Omental fat pad (tissue), 4 donors: ENCODE data around the gene ARHGAP15. TPM values are rescaled to one million over a fixed set of nuclear protein-coding genes. Genes with fewer than 3 reads are reported as not detected.

Experiments
- ATAC-seq: fragments of 150-250 bp; one replicate; pipeline ENCODE4 v1.9.1; 2016; ENCODE audit warnings: mild to moderate bottlenecking, moderate library complexity; ENCODE audit not compliant: low FRiP score
- DNase-seq: peaks from one replicate; pipeline ENCODE4 v3.0.0-alpha.2; 2019; ENCODE audit warnings: low spot score
- CTCF ChIP-seq, 3 donors: fragments of 450-650 bp; IDR thresholded peaks; one replicate each; pipeline ENCODE4 v1.5.1; 2016 to 2017; ENCODE audit warnings: antibody characterized with exemption in 3 of 3, mild to moderate bottlenecking in 3 of 3, moderate library complexity in 2 of 3
- total RNA-seq, 4 donors: library from RNA; depleted of rRNA; stranded (reverse); fragments of >200 nt; gene quantifications; one replicate each; pipeline ENCODE4 v1.1.0, GENCODE V29; 2016

The ARHGAP15 gene
- total RNA-seq, 4 donors from 2014 or later: 12.2 to 27.6 (median 20.7) TPM

GRCh38 chr2:143685421-143686078 is 556.3 kb downstream of the ARHGAP15 start:
- no peak for DNase-seq
- TF ChIP-seq CTCF (IDR thresholded peaks at IDR 0.05): no peak
- ATAC-seq: no peak

- DNase-seq (no peak), ATAC-seq (no peak)
- no peak for TF ChIP-seq CTCF (IDR thresholded peaks at IDR 0.05)
Measured at GRCh38 chr2:143686585-143687164, 557.5 kb downstream of the ARHGAP15 start.

GRCh38 chr2:143688248-143688647 is 559.0 kb downstream of the ARHGAP15 start:
- ATAC-seq (no peak), DNase-seq (no peak)
- no peak for TF ChIP-seq CTCF (IDR thresholded peaks at IDR 0.05)

DNA sequence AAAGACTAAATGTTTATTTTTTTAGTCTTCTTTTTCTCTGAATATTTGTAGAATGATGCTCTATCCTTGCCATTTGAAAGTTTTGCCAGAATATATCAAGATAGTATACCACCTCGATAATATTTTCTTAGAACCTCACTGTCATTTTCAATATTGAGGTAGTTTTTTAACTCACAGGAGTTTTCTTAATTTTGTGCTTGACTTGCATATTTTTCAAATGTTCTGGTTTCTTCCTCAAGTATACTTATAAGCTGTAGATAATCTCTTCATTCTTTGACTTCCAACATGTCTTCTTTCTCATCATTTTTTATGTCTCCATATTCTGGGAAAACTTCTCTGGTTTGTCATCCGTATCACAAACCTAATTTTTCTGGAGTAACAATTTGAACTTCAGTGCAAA is 559.6 kb downstream of the ARHGAP15 start:
- TF ChIP-seq CTCF (IDR thresholded peaks at IDR 0.05): no peak
- ATAC-seq (no peak), DNase-seq (no peak)

GRCh38 chr2:143689541-143689940 is 560.3 kb downstream of the ARHGAP15 start:
- ATAC-seq: no peak
- no peak for TF ChIP-seq CTCF (IDR thresholded peaks at IDR 0.05)
- no peak for DNase-seq

DNA sequence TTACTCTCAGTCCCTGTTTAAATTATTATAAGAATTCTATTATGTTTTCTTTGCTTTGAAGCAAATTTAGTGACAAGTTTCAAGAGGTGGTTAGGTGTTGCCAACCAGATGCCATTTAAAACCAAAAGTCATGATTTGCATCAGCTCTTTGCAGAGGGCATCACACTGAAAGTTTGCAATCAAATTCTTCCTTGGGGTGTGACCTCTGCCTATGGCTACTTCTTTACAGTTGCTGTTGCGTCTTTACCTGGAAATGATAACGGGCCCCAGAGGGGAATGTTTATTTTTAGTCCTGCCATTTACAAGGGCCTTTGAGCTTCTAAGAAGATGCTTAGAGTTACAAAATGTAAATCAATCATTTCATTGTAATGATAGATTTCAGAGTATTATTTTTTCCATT is 561.0 kb downstream of the ARHGAP15 start:
- ATAC-seq (no peak), DNase-seq (no peak)
- TF ChIP-seq CTCF (IDR thresholded peaks at IDR 0.05): no peak

GRCh38 chr2:143691121-143691520 is 561.9 kb downstream of the ARHGAP15 start:
- DNase-seq (no peak), ATAC-seq (no peak)
- TF ChIP-seq CTCF (IDR thresholded peaks at IDR 0.05): no peak
